SK-N-SH (cell line): ENCODE measurements around the gene LTB4R. TPM values are rescaled to one million over a fixed set of nuclear protein-coding genes. Genes with fewer than 3 reads are reported as not detected.

Experiments
- CTCF ChIA-PET: fragments of 300-600, 350-600 bp; formaldehyde crosslinking; extraction: SDS; loops from one replicate; lab custom pipeline; 2021; lab: Yijun Ruan, JAX
- POLR2A ChIA-PET: fragments of 350-600 bp; sonication (Branson Sonifier 250); formaldehyde crosslinking; extraction: SDS; loops from one replicate; lab custom pipeline; 2020; ENCODE audit warnings: antibody characterized with exemption, inconsistent platforms; lab: Yijun Ruan, JAX
- DNase-seq: peaks from one replicate; pipeline ENCODE4 v3.0.0; 2012
- H2AFZ ChIP-seq: fragments of 200-600 bp; sonication (generic); 2 replicates; pipeline ENCODE4 v1.8.1; 2016; ENCODE audit warnings: antibody characterized with exemption, mild to moderate bottlenecking, low read depth
- H3F3A ChIP-seq: fragments of 200-600 bp; sonication (generic); replicated peaks from 2 replicates; pipeline ENCODE3; 2016; ENCODE audit warnings: antibody characterized with exemption, mild to moderate bottlenecking; ENCODE audit not compliant: insufficient read depth
- H3K27ac ChIP-seq, 2 experiments: fragments of 200-500 bp in 1 of 2; fragments of 200-600 bp in 1 of 2; sonication (Bioruptor generic) in 1 of 2; sonication (generic), shearing (Covaris generic) in 1 of 2; 2 replicates each; pipeline versions ENCODE4 v1.5.1 to v1.6.1; 2014 to 2016; ENCODE audit warnings: low read depth in 2 of 2, inconsistent platforms in 1 of 2, low read length in 1 of 2, mild to moderate bottlenecking in 1 of 2, mixed read lengths in 1 of 2
- H3K27me3 ChIP-seq: fragments of 200-600 bp; sonication (generic), shearing (Covaris generic); 2 replicates; pipeline ENCODE4 v1.6.1; 2016; ENCODE audit warnings: mixed run types; ENCODE audit not compliant: insufficient read depth
- H3K36me3 ChIP-seq, 2 experiments: fragments of 200-500 bp in 1 of 2; fragments of 200-600 bp in 1 of 2; sonication (Bioruptor generic) in 1 of 2; sonication (generic) in 1 of 2; replicated peaks in 1 of 2; 2 replicates each; pipeline versions ENCODE3 to v1.5.1; 2014 to 2016; ENCODE audit warnings: low read length in 1 of 2, mild to moderate bottlenecking in 1 of 2; ENCODE audit not compliant: insufficient read depth in 2 of 2, control insufficient read depth in 1 of 2
- H3K4me1 ChIP-seq, 2 experiments: fragments of 200-500 bp in 1 of 2; fragments of 200-600 bp in 1 of 2; sonication (Bioruptor generic) in 1 of 2; sonication (generic), shearing (Covaris generic) in 1 of 2; 2 replicates each; pipeline versions ENCODE4 v1.5.1 to v1.6.1; 2014 to 2016; ENCODE audit warnings: low read depth in 1 of 2, low read length in 1 of 2, mixed run types in 1 of 2; ENCODE audit not compliant: insufficient read depth in 2 of 2, control insufficient read depth in 1 of 2
- H3K4me2 ChIP-seq: fragments of 200-600 bp; sonication (generic), shearing (Covaris generic); 2 replicates; pipeline ENCODE4 v1.6.1; 2017; ENCODE audit warnings: mixed run types
- H3K4me3 ChIP-seq, 2 experiments: fragments of 200-500 bp in 1 of 2; fragments of 200-600 bp in 1 of 2; sonication (Bioruptor generic) in 1 of 2; sonication (generic), shearing (Covaris generic) in 1 of 2; 2 replicates each; pipeline versions ENCODE4 v1.5.1 to v1.8.1; 2014 to 2016; ENCODE audit warnings: low read depth in 2 of 2, inconsistent platforms in 1 of 2, low read length in 1 of 2, mild to moderate bottlenecking in 1 of 2, mixed read lengths in 1 of 2, moderate library complexity in 1 of 2
- H3K79me2 ChIP-seq: fragments of 200-600 bp; sonication (generic); 2 replicates; pipeline ENCODE4 v1.8.1; 2017; ENCODE audit warnings: mild to moderate bottlenecking; ENCODE audit not compliant: insufficient read depth
- H3K9ac ChIP-seq: fragments of 200-600 bp; sonication (generic); 2 replicates; pipeline ENCODE4 v1.6.1; 2017; ENCODE audit warnings: mixed run types
- H3K9me2 ChIP-seq: fragments of 200-600 bp; sonication (generic); 2 replicates; pipeline ENCODE4 v1.6.1; 2017; ENCODE audit warnings: mixed run types
- H3K9me3 ChIP-seq: fragments of 200-600 bp; sonication (generic); 2 replicates; pipeline ENCODE4 v1.6.1; 2017; ENCODE audit warnings: mixed run types, mild to moderate bottlenecking, moderate library complexity
- H4K20me1 ChIP-seq: fragments of 200-600 bp; sonication (generic); 2 replicates; pipeline ENCODE4 v1.6.1; 2017; ENCODE audit warnings: mild to moderate bottlenecking, mixed run types; ENCODE audit not compliant: insufficient read depth
- EZH2phosphoT487 ChIP-seq: fragments of 200-600 bp; sonication (generic); IDR thresholded peaks from 2 replicates; pipeline ENCODE4 v1.6.1; 2017; ENCODE audit warnings: low read depth, mixed run types, mild to moderate bottlenecking, antibody characterized with exemption, moderate library complexity, borderline replicate concordance
- FOXJ3 ChIP-seq: sonication (generic); formaldehyde crosslinking; IDR thresholded peaks from 2 replicates; pipeline ENCODE4 v1.5.1; 2020; ENCODE audit warnings: mild to moderate bottlenecking, missing genetic modification reagents
- GABPA ChIP-seq: IDR thresholded peaks from 2 replicates; pipeline ENCODE4 v1.4.0; 2012; ENCODE audit warnings: low read depth, mild to moderate bottlenecking
- GATA2 ChIP-seq: sonication (generic); formaldehyde crosslinking; IDR thresholded peaks from 2 replicates; pipeline ENCODE4 v1.5.0; 2020; ENCODE audit warnings: mild to moderate bottlenecking, missing genetic modification reagents
- IRF3 ChIP-seq: fragments of 150-350 bp; IDR thresholded peaks from 2 replicates; pipeline ENCODE4 v1.6.1; 2016; ENCODE audit warnings: mild to moderate bottlenecking, low read depth, low read length
- MEF2A ChIP-seq: IDR thresholded peaks from 2 replicates; pipeline ENCODE4 v1.4.0; 2012; ENCODE audit warnings: low read depth, borderline replicate concordance
- NFIC ChIP-seq: IDR thresholded peaks from 2 replicates; pipeline ENCODE4 v1.4.0; 2012; ENCODE audit warnings: borderline replicate concordance
- NRF1 ChIP-seq: IDR thresholded peaks from 2 replicates; pipeline ENCODE4 v1.6.1; 2012; ENCODE audit warnings: low read depth, mild to moderate bottlenecking, low read length
- PBX3 ChIP-seq: IDR thresholded peaks from 2 replicates; pipeline ENCODE4; 2012
- SMC3 ChIP-seq: IDR thresholded peaks from 2 replicates; pipeline ENCODE4 v1.6.1; 2012; ENCODE audit warnings: low read depth, low read length, improper control_type of control experiment
- TAF1 ChIP-seq: IDR thresholded peaks from 2 replicates; pipeline ENCODE4 v1.6.1; 2012; ENCODE audit warnings: low read depth, mild to moderate bottlenecking, low read length, moderate library complexity, borderline replicate concordance
- TCF12 ChIP-seq: IDR thresholded peaks from 2 replicates; pipeline ENCODE4 v1.4.0; 2012
- USF1 ChIP-seq: IDR thresholded peaks from 2 replicates; pipeline ENCODE4 v1.4.0; 2012; ENCODE audit warnings: low read depth, borderline replicate concordance
- ZBTB33 ChIP-seq: IDR thresholded peaks from 2 replicates; pipeline ENCODE4 v1.4.0; 2012; ENCODE audit warnings: low read depth, borderline replicate concordance
- WGBS: methylation state at CpG from one replicate; pipeline ENCODE4 v1.1.6; 2017; ENCODE audit warnings: low lambda C conversion rate; 5-methylcytosine and 5-hydroxymethylcytosine counted together
- polyA plus RNA-seq, 3 experiments: library from polyadenylated mRNA; depleted of rRNA; stranded (reverse); fragments of >200 nt; gene quantifications; 2 replicates each; pipeline ENCODE4 v1.2.3, GENCODE V29; 2012

The LTB4R gene
- polyA plus RNA-seq, 1 of the 3 experiments (the other 2 are of a cell fraction) = 11.9 TPM

- no peak overlapping the region for H3K4me3 ChIP-seq
- TF ChIP-seq SMC3 = no peak
- no peak for TF ChIP-seq NFIC
- no peak for TF ChIP-seq EZH2phosphoT487
- no peak for TF ChIP-seq PBX3
- TF ChIP-seq GABPA = no peak
- TF ChIP-seq NRF1 = no peak
- TF ChIP-seq TCF12 = no peak
- TF ChIP-seq ZBTB33 = no peak
- no peak for TF ChIP-seq USF1
- TF ChIP-seq GATA2 (CRISPR knock-in tag) = no peak
- no peak for TF ChIP-seq FOXJ3
- TF ChIP-seq TAF1 = no peak
- TF ChIP-seq MEF2A = no peak
- TF ChIP-seq IRF3 = no peak
- TF ChIP-seq, all 33 proteins: peak for 0
- Histone ChIP-seq H3F3A (no peaks in the 10 kb centered on the region), H3K4me1 (no peaks in the 10 kb centered on the region), H4K20me1 (no peaks in the 10 kb centered on the region), H3K79me2 (no peaks in the 10 kb centered on the region), H3K9ac (no peak overlapping the region), H3K9me2 (no peaks in the 10 kb centered on the region), H3K4me2 (no peak overlapping the region), H2AFZ (no peak overlapping the region), H3K36me3 (no peaks in the 10 kb centered on the region), H3K27ac (no peak overlapping the region), H3K9me3 (no peaks in the 10 kb centered on the region), H3K27me3 (peaks cover 12% of the 10 kb centered on the region; the same call in 1 of the 2 replicates)
- DNase-seq = no peak
- POLR2A ChIA-PET = no interaction called here
- CTCF ChIA-PET = interaction anchor here (2.3 to 14.6 kb wide), 4 partner anchors 10 to 113 kb away, joined by 19 to 115 read pairs (median 49); partner anchors contain the start of genes ADCY4, CIDEB, KHNYN and LTB4R
- 20% methylated on average over 1 of the region's 3 CpGs for WGBS
Observed at GRCh38 chr14:24323341-24323740, 12.0 kb downstream of the LTB4R start.
